K562 (cell line): ENCODE data around the gene SUN5.

Experiments used
- ASH1L ChIP-seq: fragments of 450-650 bp; IDR thresholded peaks from 2 replicates; pipeline ENCODE4 v1.6.1; 2018; ENCODE audit warnings: borderline replicate concordance, mild to moderate bottlenecking, low read depth; ENCODE audit not compliant: partially characterized antibody
- JUNB ChIP-seq: fragments of 450-650 bp; formaldehyde crosslinking; conservative IDR thresholded peaks from 2 replicates; pipeline ENCODE4 v1.4.0; 2020; ENCODE audit warnings: mild to moderate bottlenecking
- KAT8 ChIP-seq: fragments of 450-650 bp; IDR thresholded peaks from 2 replicates; pipeline ENCODE4 v1.6.1; 2016; ENCODE audit warnings: low read depth, mild to moderate bottlenecking
- YY1 ChIP-seq, 3 experiments: IDR thresholded peaks; 2 replicates each; pipeline ENCODE4 v1.6.1; 2011; ENCODE audit warnings: low read length in 2 of 3, mild to moderate bottlenecking in 2 of 3, moderate library complexity in 2 of 3, borderline replicate concordance in 1 of 3, control low read depth in 1 of 3, low read depth in 1 of 3; ENCODE audit not compliant: insufficient read depth in 3 of 3, insufficient replicate concordance in 2 of 3, control insufficient read depth in 1 of 3, insufficient read length in 1 of 3; ENCODE audit errors: extremely low read depth in 1 of 3
- ZNF146 ChIP-seq: IDR thresholded peaks from one replicate; pipeline ENCODE4 v1.6.1; 2018; ENCODE audit warnings: missing compliant biosample characterization; ENCODE audit not compliant: unreplicated experiment
- ZNF282 ChIP-seq: sonication (generic); formaldehyde crosslinking; IDR thresholded peaks from 2 replicates; pipeline ENCODE4 v1.8.1; 2023; ENCODE audit warnings: missing genetic modification reagents
- TF ChIP-seq, protein P1 (sequence below), 3 experiments: IDR thresholded peaks in 2 of 3; conservative IDR thresholded peaks in 1 of 3; 2 replicates each; pipeline ENCODE4 v1.5.1; 2011 to 2012; ENCODE audit warnings: low read length in 3 of 3, mild to moderate bottlenecking in 3 of 3, control low read depth in 2 of 3, improper control_type of control experiment in 1 of 3, inconsistent platforms in 1 of 3, low read depth in 1 of 3, mixed read lengths in 1 of 3, moderate library complexity in 1 of 3; ENCODE audit not compliant: insufficient read depth in 2 of 3

DNA sequence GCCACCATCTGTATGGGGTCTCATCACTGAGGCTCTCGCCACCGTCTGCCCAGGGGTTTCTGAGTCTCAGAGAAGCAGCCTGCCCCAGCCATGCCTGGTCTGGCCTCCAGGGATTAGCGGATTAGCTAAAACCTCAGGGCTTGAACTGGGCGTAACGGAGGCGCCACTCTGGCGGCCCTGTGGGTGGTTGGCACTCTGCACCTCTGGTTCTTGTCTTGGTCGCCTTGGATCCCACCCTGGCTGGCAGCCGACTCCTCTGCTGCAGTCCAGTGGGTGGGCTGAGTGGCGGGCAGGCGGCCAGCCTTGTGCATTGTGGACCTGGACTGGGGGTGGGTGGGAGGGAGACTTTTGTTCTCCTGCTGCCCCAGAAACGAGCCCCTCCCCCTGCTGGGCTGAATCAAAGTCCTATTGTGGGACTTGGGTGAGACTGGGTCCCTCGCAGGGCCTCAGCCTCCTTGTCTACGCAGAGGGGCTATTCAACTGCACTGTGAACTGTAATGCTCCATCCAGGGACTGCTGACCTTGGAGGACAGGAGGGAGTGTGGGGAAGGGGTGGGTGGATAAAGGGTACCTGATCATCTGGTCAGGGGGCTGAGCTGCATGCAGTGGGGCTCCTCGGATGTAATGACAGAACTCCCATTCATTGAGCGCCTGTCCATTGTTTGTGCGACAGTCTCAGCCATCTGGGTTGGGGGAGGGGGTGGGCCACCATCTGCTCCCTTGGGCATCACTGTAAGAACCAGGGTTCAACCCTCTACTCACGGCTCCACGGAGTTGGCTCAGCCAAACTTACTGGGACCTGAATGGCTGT, 23.9 kb downstream of the SUN5 start:
- TF ChIP-seq ZNF146 (CRISPR knock-in tag) = no peak
- TF ChIP-seq, protein P1, sequence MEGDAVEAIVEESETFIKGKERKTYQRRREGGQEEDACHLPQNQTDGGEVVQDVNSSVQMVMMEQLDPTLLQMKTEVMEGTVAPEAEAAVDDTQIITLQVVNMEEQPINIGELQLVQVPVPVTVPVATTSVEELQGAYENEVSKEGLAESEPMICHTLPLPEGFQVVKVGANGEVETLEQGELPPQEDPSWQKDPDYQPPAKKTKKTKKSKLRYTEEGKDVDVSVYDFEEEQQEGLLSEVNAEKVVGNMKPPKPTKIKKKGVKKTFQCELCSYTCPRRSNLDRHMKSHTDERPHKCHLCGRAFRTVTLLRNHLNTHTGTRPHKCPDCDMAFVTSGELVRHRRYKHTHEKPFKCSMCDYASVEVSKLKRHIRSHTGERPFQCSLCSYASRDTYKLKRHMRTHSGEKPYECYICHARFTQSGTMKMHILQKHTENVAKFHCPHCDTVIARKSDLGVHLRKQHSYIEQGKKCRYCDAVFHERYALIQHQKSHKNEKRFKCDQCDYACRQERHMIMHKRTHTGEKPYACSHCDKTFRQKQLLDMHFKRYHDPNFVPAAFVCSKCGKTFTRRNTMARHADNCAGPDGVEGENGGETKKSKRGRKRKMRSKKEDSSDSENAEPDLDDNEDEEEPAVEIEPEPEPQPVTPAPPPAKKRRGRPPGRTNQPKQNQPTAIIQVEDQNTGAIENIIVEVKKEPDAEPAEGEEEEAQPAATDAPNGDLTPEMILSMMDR (IDR thresholded peaks at IDR 0.05 in 2 of 3, conservative IDR thresholded peaks at IDR 0.05 in 1 of 3; ENCODE audit: insufficient read depth in 2 of 3, low read depth in 1 of 3, low read length in 3 of 3) = no peak
- TF ChIP-seq YY1 (IDR thresholded peaks at IDR 0.05; ENCODE audit: borderline replicate concordance in 1 of 3, control insufficient read depth in 1 of 3, extremely low read depth in 1 of 3, insufficient read depth in 3 of 3, insufficient read length in 1 of 3, insufficient replicate concordance in 2 of 3, low read depth in 1 of 3, low read length in 2 of 3) = no peak
- TF ChIP-seq ASH1L = no peak
- TF ChIP-seq ZNF282 (CRISPR knock-in tag) = no peak
- no peak for TF ChIP-seq JUNB (CRISPR knock-in tag)
- no peak for TF ChIP-seq KAT8
